Lung (tissue), 12 donors: Measurements from ENCODE around the gene SLC25A29. TPM values are rescaled to one million over a fixed set of nuclear protein-coding genes. Genes with fewer than 3 reads are reported as not detected.

ENCODE experiments used
- ATAC-seq: fragments of 200-7000 bp; cut with Tn5 transposase; one replicate; pipeline ENCODE4 v1.9.1; 2020; ENCODE audit warnings: moderate number of reproducible peaks; ENCODE audit not compliant: insufficient read depth, low FRiP score
- DNase-seq, 3 donors: peaks; one replicate each; pipeline ENCODE4 v3.0.0-alpha.2; 2013 to 2017
- H3K27ac ChIP-seq, 2 donors: one replicate each; pipeline ENCODE4 v1.5.1; 2013; ENCODE audit warnings: mild to moderate bottlenecking in 2 of 2, moderate library complexity in 2 of 2, control low read depth in 1 of 2, inconsistent platforms in 1 of 2, low read depth in 1 of 2, low read length in 1 of 2
- H3K27me3 ChIP-seq, 3 donors: one replicate each; pipeline ENCODE4 v1.5.1; 2013; ENCODE audit warnings: low read length in 2 of 3; ENCODE audit not compliant: control insufficient read depth in 3 of 3, insufficient read depth in 3 of 3
- H3K36me3 ChIP-seq, 4 donors: one replicate each; pipeline ENCODE4 v1.5.1; 2013; ENCODE audit warnings: low read length in 4 of 4, mild to moderate bottlenecking in 1 of 4, moderate library complexity in 1 of 4; ENCODE audit not compliant: control insufficient read depth in 4 of 4, insufficient read depth in 4 of 4
- H3K4me1 ChIP-seq, 5 donors: one replicate each; pipeline ENCODE4 v1.5.1; 2013; ENCODE audit warnings: low read length in 5 of 5, mild to moderate bottlenecking in 2 of 5, moderate library complexity in 1 of 5; ENCODE audit not compliant: control insufficient read depth in 5 of 5, insufficient read depth in 5 of 5
- H3K4me3 ChIP-seq: one replicate; pipeline ENCODE4 v1.5.1; 2013; ENCODE audit warnings: mild to moderate bottlenecking, control low read depth, moderate library complexity
- H3K9ac ChIP-seq, 2 donors: one replicate each; pipeline ENCODE4 v1.5.1; 2013; ENCODE audit warnings: low read length in 2 of 2, control low read depth in 1 of 2; ENCODE audit not compliant: insufficient read depth in 1 of 2
- H3K9me3 ChIP-seq, 4 donors: one replicate each; pipeline ENCODE4 v1.5.1; 2013; ENCODE audit warnings: low read length in 3 of 4, mild to moderate bottlenecking in 1 of 4, moderate library complexity in 1 of 4; ENCODE audit not compliant: control insufficient read depth in 4 of 4, insufficient read depth in 3 of 4
- CTCF ChIP-seq: IDR thresholded peaks from 2 replicates; pipeline ENCODE4 v1.5.1; 2012; ENCODE audit warnings: mild to moderate bottlenecking; ENCODE audit errors: control extremely low read depth, extremely low read depth
- WGBS, 2 donors: extraction: QIAGEN DNeasy Blood & Tissue Kit; methylation state at CpG; one replicate each; pipeline ENCODE4 v1.1.7; 2013; 5-methylcytosine and 5-hydroxymethylcytosine counted together
- polyA plus RNA-seq, 2 donors: library from polyadenylated mRNA; stranded (reverse); fragments of 200-250 nt; gene quantifications; one replicate each; pipeline ENCODE4 v1.2.1, GENCODE V29; 2013
- total RNA-seq, 2 donors: library from RNA; depleted of rRNA in 1 of 2; stranded (reverse); fragments of >200 nt in 1 of 2; gene quantifications; one replicate each; pipeline ENCODE4 v1.2.1, GENCODE V29; 2014 to 2021
- donor health status: control.
- donor health status: control.
- donor health status: Bipolar disorder and iron deficiency.
- donor health status: healthy.
- donor health status: DM: yes; HTN: yes; CAD: no.

The SLC25A29 gene
- total and polyA plus RNA-seq, 4 donors, result 34.6 to 91.0 (median 60.5) TPM

DNA sequence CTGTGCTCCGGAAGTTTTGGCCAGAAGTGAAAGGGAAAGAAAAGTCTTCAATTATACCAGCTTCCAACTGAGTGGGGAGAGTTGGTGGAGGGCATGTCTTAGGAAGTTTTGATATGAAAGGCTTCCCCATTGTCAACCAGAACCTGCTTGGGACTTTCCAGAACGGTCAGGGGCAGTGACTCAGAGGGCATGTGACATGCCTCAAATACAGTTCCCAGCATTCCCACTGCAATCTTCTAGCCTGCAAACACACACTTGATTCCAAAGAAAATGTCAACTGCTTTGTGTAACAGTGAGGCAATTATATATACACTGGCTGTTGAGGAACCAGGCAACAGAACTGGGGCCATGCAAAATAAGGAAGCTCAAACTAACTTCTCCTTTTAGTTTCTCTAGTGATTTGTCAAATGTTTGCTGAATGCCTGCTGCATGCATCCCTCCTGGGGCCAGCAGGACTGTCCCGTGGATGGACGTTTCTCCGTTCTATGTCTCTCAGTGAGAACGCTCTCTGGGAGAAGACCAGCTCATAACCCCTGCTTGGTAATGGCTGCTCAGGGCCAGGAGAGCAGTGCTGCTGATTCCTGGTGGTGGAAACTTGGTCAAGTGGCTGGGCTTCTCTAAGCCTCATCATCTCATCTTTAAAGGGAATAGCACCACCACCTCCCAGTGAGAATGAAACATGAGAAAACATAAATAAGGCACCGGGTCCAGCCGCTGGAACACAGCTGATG, 35.2 kb upstream of the SLC25A29 start:
- Histone ChIP-seq H3K27ac (peak overlapping the region; percentile 43 to 88), H3K9ac (no peak overlapping the region), H3K4me1 (peaks cover 0 to 16% (median 0%) of the 10 kb centered on the region in 5 donors), H3K36me3 (peaks cover 7 to 47% (median 19%) of the 10 kb centered on the region in 4 donors), H3K9me3 (no peaks in the 10 kb centered on the region), H3K27me3 (no peaks in the 10 kb centered on the region), H3K4me3 (no peak overlapping the region)
- peak; percentile 74 for ATAC-seq
- 25 to 43% methylated on average over 8 of the region's 8 CpGs for WGBS, 2 donors
- peak in 1 of 3 donors; percentile 13 for DNase-seq
- no peak for TF ChIP-seq CTCF

GRCh38 chr14:100340423-100340813, 34.2 kb upstream of the SLC25A29 start:
- TF ChIP-seq CTCF, result no peak
- H3K9ac ChIP-seq, result no peak overlapping the region
- H3K36me3 ChIP-seq, result peaks cover 4 to 39% (median 17%) of the 10 kb centered on the region in 4 donors
- ATAC-seq (no peak), DNase-seq (no peak)
- 78 to 81% methylated on average over 6 of the region's 6 CpGs for WGBS, 2 donors
- no peak overlapping the region for H3K4me3 ChIP-seq
- no peaks in the 10 kb centered on the region for H3K9me3 ChIP-seq
- H3K4me1 ChIP-seq, result peaks cover 0 to 16% (median 0%) of the 10 kb centered on the region in 5 donors
- H3K27me3 ChIP-seq, result no peaks in the 10 kb centered on the region
- H3K27ac ChIP-seq, result peak overlapping the region in 1 of 2 donors; percentile 29

GRCh38 chr14:100339766-100340422, 33.6 kb upstream of the SLC25A29 start:
- 78 to 79% methylated on average over 6 of the region's 6 CpGs for WGBS, 2 donors
- TF ChIP-seq CTCF, result no peak

More at GRCh38 chr14:100339766-100340422, 33.6 kb upstream of the SLC25A29 start:
- Histone ChIP-seq H3K27me3 (no peaks in the 10 kb centered on the region), H3K4me3 (no peak overlapping the region), H3K9me3 (no peaks in the 10 kb centered on the region), H3K27ac (peak overlapping the region in 1 of 2 donors; percentile 29), H3K9ac (no peak overlapping the region), H3K36me3 (peaks cover 4 to 42% (median 17%) of the 10 kb centered on the region in 4 donors), H3K4me1 (peaks cover 0 to 16% (median 0%) of the 10 kb centered on the region in 5 donors)
- no peak for DNase-seq
- no peak for ATAC-seq
